D721Med (cell line): ENCODE measurements around the gene PEPD.

Source experiments
- DNase-seq: peaks from one replicate; pipeline ENCODE4 v3.0.0; 2011; ENCODE audit warnings: low spot score; ENCODE audit not compliant: insufficient read length
- FAIRE-seq: peaks from 2 replicates; lab custom pipeline; 2011; peaks lifted over from hg19 to GRCh38; lab: Jason Lieb, UNC
- TF ChIP-seq, protein P1 (sequence below): IDR thresholded peaks from 2 replicates; pipeline ENCODE4 v1.5.1; 2012; ENCODE audit warnings: mild to moderate bottlenecking, control low read depth; ENCODE audit not compliant: insufficient read depth; ENCODE audit errors: missing control alignments

PEPD gene

DNA sequence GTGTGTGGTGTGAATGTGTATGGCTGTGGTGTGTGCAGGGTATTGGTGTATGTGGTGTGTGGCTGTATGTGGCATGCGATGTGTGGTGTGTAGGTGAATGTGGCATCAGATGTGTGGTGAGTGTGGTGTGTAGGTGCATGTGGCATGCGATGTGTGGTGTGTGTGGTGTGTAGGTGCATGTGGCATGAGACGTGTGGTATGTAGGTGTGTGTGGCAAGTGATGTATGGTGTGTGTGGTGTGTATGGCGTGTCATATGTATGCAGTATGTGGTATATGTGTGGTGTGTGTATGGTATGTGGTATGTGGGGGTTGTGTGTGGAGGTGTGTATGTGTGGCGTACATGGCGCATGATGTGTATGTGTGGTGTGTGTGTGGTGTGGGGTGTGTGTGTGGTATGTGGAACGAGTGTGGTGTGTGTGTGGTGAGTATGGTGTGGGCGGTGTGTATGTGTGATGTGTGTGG, 63.4 kb downstream of the PEPD start:
- TF ChIP-seq, protein P1, sequence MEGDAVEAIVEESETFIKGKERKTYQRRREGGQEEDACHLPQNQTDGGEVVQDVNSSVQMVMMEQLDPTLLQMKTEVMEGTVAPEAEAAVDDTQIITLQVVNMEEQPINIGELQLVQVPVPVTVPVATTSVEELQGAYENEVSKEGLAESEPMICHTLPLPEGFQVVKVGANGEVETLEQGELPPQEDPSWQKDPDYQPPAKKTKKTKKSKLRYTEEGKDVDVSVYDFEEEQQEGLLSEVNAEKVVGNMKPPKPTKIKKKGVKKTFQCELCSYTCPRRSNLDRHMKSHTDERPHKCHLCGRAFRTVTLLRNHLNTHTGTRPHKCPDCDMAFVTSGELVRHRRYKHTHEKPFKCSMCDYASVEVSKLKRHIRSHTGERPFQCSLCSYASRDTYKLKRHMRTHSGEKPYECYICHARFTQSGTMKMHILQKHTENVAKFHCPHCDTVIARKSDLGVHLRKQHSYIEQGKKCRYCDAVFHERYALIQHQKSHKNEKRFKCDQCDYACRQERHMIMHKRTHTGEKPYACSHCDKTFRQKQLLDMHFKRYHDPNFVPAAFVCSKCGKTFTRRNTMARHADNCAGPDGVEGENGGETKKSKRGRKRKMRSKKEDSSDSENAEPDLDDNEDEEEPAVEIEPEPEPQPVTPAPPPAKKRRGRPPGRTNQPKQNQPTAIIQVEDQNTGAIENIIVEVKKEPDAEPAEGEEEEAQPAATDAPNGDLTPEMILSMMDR = no peak
- FAIRE-seq = no peak

DNA sequence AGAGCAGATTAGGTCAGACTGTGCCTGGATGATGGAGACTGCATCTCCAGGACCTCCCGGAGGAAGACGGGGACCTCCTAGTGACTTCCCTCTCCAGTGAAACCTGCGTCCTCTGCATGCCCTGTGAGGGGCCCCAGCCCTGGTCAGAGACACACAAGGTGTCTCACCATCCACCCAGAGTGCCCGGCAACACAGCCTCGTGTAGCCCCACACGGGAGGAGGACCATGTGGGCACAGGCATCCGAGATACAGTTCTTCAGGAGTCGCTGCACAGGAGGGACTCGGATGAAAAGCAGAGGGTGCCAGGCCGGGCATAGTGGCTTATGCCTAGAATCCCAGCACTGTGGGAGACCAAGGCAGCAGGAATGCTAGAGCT, 64.8 kb downstream of the PEPD start:
- FAIRE-seq = no peak
- TF ChIP-seq, protein P1 = no peak

More for the DNA sequence above, 63.4 kb downstream of the PEPD start:
- no peak for DNase-seq

DNA sequence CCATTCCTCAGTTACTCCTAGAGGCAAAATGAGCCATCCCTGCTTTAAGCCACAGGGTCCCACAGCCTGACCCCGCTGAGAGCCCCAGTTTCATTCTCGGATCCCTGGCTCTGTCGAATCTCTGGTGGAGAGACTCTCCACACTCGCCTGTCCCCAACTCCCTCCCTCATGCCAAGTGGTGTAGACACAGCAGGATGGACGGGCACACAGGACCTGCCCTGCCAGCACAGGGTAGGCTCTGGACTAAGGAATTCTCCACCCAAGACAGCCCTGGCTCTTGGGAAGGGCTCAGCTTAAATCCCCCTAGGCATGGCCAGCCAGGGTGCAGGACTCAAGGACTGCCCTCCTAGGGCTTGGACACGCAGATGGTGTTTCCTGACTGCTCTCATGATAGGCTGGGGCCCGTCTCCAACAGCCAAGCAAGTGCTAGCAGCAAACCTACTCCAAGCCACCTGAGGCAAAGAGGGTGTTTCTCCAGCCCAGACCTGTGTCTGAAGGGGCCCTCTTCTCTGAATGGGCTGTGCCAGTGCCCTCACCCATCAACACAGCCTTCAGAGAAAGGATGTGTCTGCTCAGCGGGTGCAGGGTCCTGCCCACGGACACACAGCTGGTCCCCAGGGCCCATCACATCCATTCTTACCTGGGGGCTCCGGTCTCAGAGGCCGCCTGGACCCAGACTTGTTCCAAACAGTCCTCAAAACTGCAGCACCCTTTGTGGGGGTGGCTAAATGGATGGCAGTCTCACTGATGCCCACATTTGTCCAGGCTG, 65.3 kb downstream of the PEPD start:
- DNase-seq (no peak), FAIRE-seq (no peak)
- TF ChIP-seq, protein P1 = no peak

More for the DNA sequence above, 64.8 kb downstream of the PEPD start:
- no peak for DNase-seq

DNA sequence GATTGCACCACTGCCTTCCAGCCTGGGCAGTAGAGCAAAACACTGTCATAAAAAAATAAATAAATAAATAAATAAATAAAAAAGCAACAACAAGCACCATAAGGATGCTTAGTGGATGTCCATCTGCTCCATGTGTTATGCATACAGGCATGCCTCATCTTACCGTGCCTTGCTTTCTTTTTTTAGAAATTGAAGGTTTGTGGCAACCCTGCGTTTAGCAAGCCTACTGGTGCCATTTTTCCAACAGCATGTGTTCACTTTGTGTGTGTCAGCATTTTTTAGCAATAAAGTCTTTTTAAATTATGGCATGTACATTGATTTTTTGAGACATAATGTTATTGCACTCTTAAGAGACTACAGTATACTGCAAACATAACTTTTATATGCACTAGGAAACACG, 68.3 kb downstream of the PEPD start:
- DNase-seq = no peak
- no peak for FAIRE-seq
- TF ChIP-seq, protein P1 = no peak

DNA sequence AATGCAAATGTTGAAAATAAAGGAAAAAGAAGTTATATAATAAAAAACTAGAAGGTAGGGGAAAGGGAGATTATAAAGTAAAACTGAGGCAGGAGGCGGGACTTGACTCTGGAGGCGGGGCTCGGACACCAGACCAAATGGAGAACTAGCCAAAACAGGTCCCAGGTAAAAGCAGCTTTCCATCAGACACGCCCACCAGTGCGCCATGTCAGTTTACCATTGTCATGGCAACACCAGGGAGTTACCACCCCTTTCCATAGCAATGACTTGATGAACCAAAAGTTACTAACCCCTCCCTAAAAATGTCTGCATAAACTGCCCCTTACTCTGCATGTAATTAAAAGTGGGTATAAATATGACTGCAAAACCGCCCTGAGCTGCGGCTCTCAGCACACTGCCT, 70.9 kb downstream of the PEPD start:
- DNase-seq (no peak), FAIRE-seq (no peak)
- TF ChIP-seq, protein P1 = no peak

DNA sequence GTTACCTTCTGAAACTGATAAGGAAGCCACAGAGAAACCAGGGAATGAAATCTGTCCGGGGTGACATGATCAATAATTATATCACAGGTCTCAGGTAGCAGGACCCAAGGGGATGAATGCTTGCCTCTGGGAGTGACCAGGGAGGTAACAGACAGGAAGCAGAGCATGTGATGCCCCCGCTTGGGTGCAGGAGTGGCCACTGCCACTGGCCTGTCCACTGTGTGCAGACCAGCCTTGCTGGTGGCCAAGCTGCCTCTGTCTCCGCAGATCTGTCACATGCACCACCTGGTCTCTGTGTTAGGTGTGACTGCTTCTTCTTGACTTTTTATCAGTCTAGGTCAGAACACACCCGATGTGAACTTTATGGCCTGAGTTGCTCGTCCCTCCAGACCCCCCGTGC, 71.8 kb downstream of the PEPD start:
- TF ChIP-seq, protein P1 = no peak
- no peak for DNase-seq
- no peak for FAIRE-seq

DNA sequence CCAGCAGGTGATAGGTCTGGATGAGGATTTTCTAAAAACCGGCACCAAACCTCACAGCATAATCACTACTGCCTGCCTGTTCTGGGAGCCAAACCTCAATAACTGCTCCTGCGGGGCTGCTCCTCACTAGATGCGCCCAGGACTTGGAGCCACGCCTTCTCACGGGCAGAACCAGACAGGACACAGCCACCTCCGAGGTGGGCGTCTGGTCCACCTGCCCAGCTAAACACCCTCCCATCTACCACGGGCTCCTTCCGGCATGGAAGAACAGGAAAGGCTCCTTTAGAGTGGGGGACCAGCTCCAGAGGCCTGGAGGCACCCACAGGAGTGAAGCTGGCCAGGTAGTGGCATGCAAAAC, 73.5 kb downstream of the PEPD start:
- TF ChIP-seq, protein P1 = no peak
- FAIRE-seq (no peak), DNase-seq (no peak)
